HepG2 (cell line): ENCODE measurements around the gene P4HA3. TPM values are rescaled to one million over a fixed set of nuclear protein-coding genes. Genes with fewer than 3 reads are reported as not detected.

ENCODE experiments used
- ATAC-seq: fragments of 200-7000 bp; cut with Tn5 transposase; 3 replicates; pipeline ENCODE4 v1.9.1; 2020; ENCODE audit warnings: mild to moderate bottlenecking, moderate library complexity
- BruUV-seq: library from RNA; stranded (reverse); fragments of 400-500 nt; replicated peaks from 2 replicates; lab custom pipeline; 2021; lab: Mats Ljungman, UMichigan
- CTCF ChIA-PET: fragments of 300-600 bp; formaldehyde crosslinking; extraction: SDS; loops from one replicate; lab custom pipeline; 2021; ENCODE audit warnings: low total read pairs, inconsistent platforms, low intra/inter-chr PET ratio; lab: Yijun Ruan, JAX
- POLR2A ChIA-PET: fragments of 350-600 bp; sonication (Branson Sonifier 250); formaldehyde crosslinking; loops from one replicate; lab custom pipeline; 2020; ENCODE audit warnings: antibody characterized with exemption, inconsistent platforms; lab: Yijun Ruan, JAX
- DNase-seq: peaks from one replicate; pipeline ENCODE4 v3.0.0-alpha.2; 2015; ENCODE audit warnings: low spot score
- FAIRE-seq: peaks from 3 replicates; lab custom pipeline; 2011; peaks lifted over from hg19 to GRCh38; lab: Jason Lieb, UNC
- H2AFZ ChIP-seq: one replicate; pipeline ENCODE4 v1.6.1; 2011; ENCODE audit warnings: low read length, inconsistent platforms
- H3K27ac ChIP-seq: fragments of 300-600 bp; 3 replicates; pipeline ENCODE4 v1.8.0; 2011; ENCODE audit warnings: mixed run types, mild to moderate bottlenecking, mixed read lengths, low read length, inconsistent platforms; ENCODE audit not compliant: insufficient read depth; ENCODE audit errors: extremely low read length
- H3K27me3 ChIP-seq, 2 experiments: fragments of 200-600 bp in 1 of 2; 2 replicates in 1 of 2; 3 replicates in 1 of 2; pipeline versions ENCODE4 v1.6.0 to v1.8.0; 2011; ENCODE audit warnings: low read length in 2 of 2, mild to moderate bottlenecking in 2 of 2, moderate library complexity in 2 of 2, inconsistent platforms in 1 of 2; ENCODE audit not compliant: insufficient read depth in 2 of 2, control insufficient read depth in 1 of 2
- H3K36me3 ChIP-seq, 2 experiments: fragments of 200-600 bp in 1 of 2; replicated peaks in 1 of 2; 2 replicates in 1 of 2; 3 replicates in 1 of 2; pipeline versions ENCODE4 v1.5.1 to v1.8.0; 2011; ENCODE audit warnings: low read length in 2 of 2, inconsistent platforms in 1 of 2; ENCODE audit not compliant: insufficient read depth in 2 of 2, control insufficient read depth in 1 of 2
- H3K4me1 ChIP-seq: 2 replicates; pipeline ENCODE4 v1.5.1; 2012; ENCODE audit warnings: low read length, inconsistent platforms; ENCODE audit not compliant: insufficient read depth
- H3K4me2 ChIP-seq: 2 replicates; pipeline ENCODE4 v1.6.0; 2011; ENCODE audit warnings: low read depth, low read length, inconsistent platforms
- H3K4me3 ChIP-seq, 3 experiments: fragments of 200-600 bp in 1 of 3; sonication (generic), shearing (Covaris generic) in 1 of 3; replicated peaks in 1 of 3; 2 replicates each; pipeline ENCODE4 v1.5.1; 2011 to 2016; ENCODE audit warnings: low read length in 3 of 3, inconsistent platforms in 2 of 3, low read depth in 2 of 3, mild to moderate bottlenecking in 2 of 3, control low read depth in 1 of 3, mixed read lengths in 1 of 3; ENCODE audit not compliant: insufficient read depth in 1 of 3
- H3K79me2 ChIP-seq: one replicate; pipeline ENCODE4 v1.6.1; 2011; ENCODE audit warnings: low read length, inconsistent platforms; ENCODE audit not compliant: insufficient read depth
- H3K9ac ChIP-seq: 2 replicates; pipeline ENCODE4 v1.6.0; 2011; ENCODE audit warnings: mild to moderate bottlenecking, low read depth, low read length, inconsistent platforms; ENCODE audit not compliant: insufficient read depth
- H3K9me3 ChIP-seq: 2 replicates; pipeline ENCODE4 v1.5.1; 2012; ENCODE audit warnings: mild to moderate bottlenecking, low read length
- H4K20me1 ChIP-seq: 2 replicates; pipeline ENCODE4 v1.6.0; 2011; ENCODE audit warnings: inconsistent platforms, mild to moderate bottlenecking, low read length, moderate library complexity; ENCODE audit not compliant: insufficient read depth
- ADNP ChIP-seq: sonication (generic); formaldehyde crosslinking; IDR thresholded peaks from 2 replicates; pipeline ENCODE4 v1.4.0; 2020; ENCODE audit warnings: missing genetic modification reagents
- ASH2L ChIP-seq: fragments of 300-600, 200-600 bp; sonication (generic); IDR thresholded peaks from 2 replicates; pipeline ENCODE4 v1.7.0; 2017; ENCODE audit warnings: low read depth, mild to moderate bottlenecking, moderate library complexity, mixed read lengths, low read length; ENCODE audit not compliant: insufficient read length
- BCL3 ChIP-seq: sonication (generic); formaldehyde crosslinking; IDR thresholded peaks from 2 replicates; pipeline ENCODE4 v1.5.1; 2020; ENCODE audit warnings: mild to moderate bottlenecking, missing genetic modification reagents, moderate library complexity
- BCLAF1 ChIP-seq: fragments of 450-650 bp; IDR thresholded peaks from 2 replicates; pipeline ENCODE4 v1.6.1; 2017; ENCODE audit warnings: mild to moderate bottlenecking
- DMTF1 ChIP-seq: sonication (generic); formaldehyde crosslinking; IDR thresholded peaks from 2 replicates; pipeline ENCODE4 v1.4.0; 2020; ENCODE audit warnings: mild to moderate bottlenecking, missing genetic modification reagents
- GFI1 ChIP-seq: sonication (generic); formaldehyde crosslinking; IDR thresholded peaks from 2 replicates; pipeline ENCODE4 v1.5.0; 2020; ENCODE audit warnings: missing genetic modification reagents, mild to moderate bottlenecking, borderline replicate concordance
- HNF4A ChIP-seq: sonication (generic); formaldehyde crosslinking; IDR thresholded peaks from 2 replicates; pipeline ENCODE4 v1.4.0; 2020; ENCODE audit warnings: missing genetic modification reagents
- NCOA1 ChIP-seq: sonication (generic); formaldehyde crosslinking; IDR thresholded peaks from 2 replicates; pipeline ENCODE4 v1.9.0; 2021; ENCODE audit warnings: missing genetic modification reagents
- PAX8 ChIP-seq: sonication (generic); formaldehyde crosslinking; IDR thresholded peaks from 2 replicates; pipeline ENCODE4 v1.8.0; 2022; ENCODE audit warnings: mild to moderate bottlenecking, missing genetic modification reagents, borderline replicate concordance
- PTBP1 ChIP-seq: fragments of 200-400 bp; formaldehyde crosslinking; IDR thresholded peaks from 2 replicates; pipeline ENCODE4 v1.6.1; 2018; ENCODE audit warnings: low read length, low read depth; ENCODE audit not compliant: poor library complexity, severe bottlenecking
- ZNF143 ChIP-seq: sonication (generic); formaldehyde crosslinking; IDR thresholded peaks from 2 replicates; pipeline ENCODE4 v1.4.0; 2020; ENCODE audit warnings: missing genetic modification reagents
- ZNF432 ChIP-seq: sonication (generic); formaldehyde crosslinking; IDR thresholded peaks from 2 replicates; pipeline ENCODE4 v1.5.0; 2020; ENCODE audit warnings: missing genetic modification reagents, mild to moderate bottlenecking, borderline replicate concordance
- ZNF550 ChIP-seq: sonication (generic); formaldehyde crosslinking; IDR thresholded peaks from 2 replicates; pipeline ENCODE4 v1.4.0; 2020; ENCODE audit warnings: mild to moderate bottlenecking, missing genetic modification reagents, borderline replicate concordance
- ZNF644 ChIP-seq: IDR thresholded peaks from 2 replicates; pipeline ENCODE4 v1.6.1; 2016; ENCODE audit warnings: low read depth
- ZNF713 ChIP-seq: sonication (generic); formaldehyde crosslinking; IDR thresholded peaks from 2 replicates; pipeline ENCODE4 v1.4.0; 2020; ENCODE audit warnings: mild to moderate bottlenecking, missing genetic modification reagents
- ZNF724P ChIP-seq: sonication (generic); formaldehyde crosslinking; IDR thresholded peaks from 2 replicates; pipeline ENCODE4 v1.8.0; 2022; ENCODE audit warnings: missing genetic modification reagents, borderline replicate concordance
- ZZZ3 ChIP-seq: sonication (generic); formaldehyde crosslinking; IDR thresholded peaks from 2 replicates; pipeline ENCODE4 v1.4.0; 2020; ENCODE audit warnings: missing genetic modification reagents, mild to moderate bottlenecking, borderline replicate concordance
- WGBS: methylation state at CpG from one replicate; pipeline ENCODE4 v1.1.6; 2017; ENCODE audit warnings: low lambda C conversion rate; 5-methylcytosine and 5-hydroxymethylcytosine counted together
- in situ Hi-C: cut with HindIII; loops from 2 replicates; pipeline ENCODE4 v1.10.0; 2017; ENCODE audit warnings: low pct_unique_long_range_greater_than_20kb; ENCODE audit not compliant: extremely low pct_ligation_motif_present
- intact Hi-C: fragments of 100-400 bp; cut with micrococcal nuclease; formaldehyde crosslinking; loops from one replicate; pipeline ENCODE4 v1.10.0; 2022; ENCODE audit not compliant: unreplicated experiment
- polyA plus RNA-seq, 8 experiments: library from polyadenylated mRNA; depleted of rRNA in 3 of 8; stranded (reverse) in 7 of 8; unstranded in 1 of 8; fragments of >200 nt; fragmentation: Illumina TruSeq in 4 of 8; extraction: Trizol in 4 of 8; gene quantifications; 2 replicates each; pipeline versions ENCODE4 v1.2.1 to v1.2.3, GENCODE V29; 2011 to 2016; ENCODE audit warnings: low read depth in 4 of 8, missing spikeins in 1 of 8, mixed read lengths in 1 of 8; ENCODE audit not compliant: insufficient read depth in 1 of 8
- total RNA-seq, 5 experiments: library from RNA; depleted of rRNA; stranded (reverse); fragments of >200 nt; fragmentation: Illumina TruSeq; extraction: Trizol; gene quantifications; 2 replicates each; pipeline ENCODE4 v1.2.3, GENCODE V29; 2016; ENCODE audit warnings: low read depth in 1 of 5
- TF ChIP-seq, protein P1 (sequence below): sonication (generic); formaldehyde crosslinking; IDR thresholded peaks from 2 replicates; pipeline ENCODE4 v1.4.0; 2020; ENCODE audit warnings: missing genetic modification reagents

The P4HA3 gene
- total and polyA plus RNA-seq, 2 of the 13 experiments (the other 11 are each of a cell fraction or from before 2014, with no cell fraction given): not detected

- no peaks in the 10 kb centered on the region for H4K20me1 ChIP-seq
- no peak overlapping the region for H2AFZ ChIP-seq
- ChIA-PET CTCF (no interaction called here), POLR2A (no interaction called here)
- in situ Hi-C loops (no loop called here), intact Hi-C loops (no loop called here)
- H3K4me3 ChIP-seq: no peak overlapping the region
- no peak overlapping the region for H3K9ac ChIP-seq
- ATAC-seq (no peak), FAIRE-seq (no peak), DNase-seq (no peak)
- no peaks in the 10 kb centered on the region for H3K27me3 ChIP-seq
- no peak overlapping the region for H3K27ac ChIP-seq
- H3K9me3 ChIP-seq: no peaks in the 10 kb centered on the region
- BruUV-seq: no TSS peak
- no peak overlapping the region for H3K4me2 ChIP-seq
- WGBS: 27% methylated on average over 6 of the region's 6 CpGs
- no peaks in the 10 kb centered on the region for H3K79me2 ChIP-seq
- no peaks in the 10 kb centered on the region for H3K36me3 ChIP-seq
- peaks cover 11% of the 10 kb centered on the region; the same call in 1 of the 2 replicates for H3K4me1 ChIP-seq
- TF ChIP-seq ZNF550 (CRISPR knock-in tag) (no peak), DMTF1 (CRISPR knock-in tag) (no peak), ZNF432 (CRISPR knock-in tag) (no peak), ZZZ3 (CRISPR knock-in tag) (no peak), ADNP (CRISPR knock-in tag) (no peak), BCL3 (CRISPR knock-in tag) (no peak), ZNF713 (CRISPR knock-in tag) (no peak), ZNF724P (no peak), ZNF644 (CRISPR knock-in tag) (0 out of 2 replicates have a peak, but pooled peaks have one; percentile 22), GFI1 (CRISPR knock-in tag) (no peak), ASH2L (no peak), BCLAF1 (no peak), PAX8 (CRISPR knock-in tag) (no peak), HNF4A (CRISPR knock-in tag) (peak; percentile 37), ZNF143 (no peak), NCOA1 (no peak), PTBP1 (no peak)
- TF ChIP-seq, protein P1, sequence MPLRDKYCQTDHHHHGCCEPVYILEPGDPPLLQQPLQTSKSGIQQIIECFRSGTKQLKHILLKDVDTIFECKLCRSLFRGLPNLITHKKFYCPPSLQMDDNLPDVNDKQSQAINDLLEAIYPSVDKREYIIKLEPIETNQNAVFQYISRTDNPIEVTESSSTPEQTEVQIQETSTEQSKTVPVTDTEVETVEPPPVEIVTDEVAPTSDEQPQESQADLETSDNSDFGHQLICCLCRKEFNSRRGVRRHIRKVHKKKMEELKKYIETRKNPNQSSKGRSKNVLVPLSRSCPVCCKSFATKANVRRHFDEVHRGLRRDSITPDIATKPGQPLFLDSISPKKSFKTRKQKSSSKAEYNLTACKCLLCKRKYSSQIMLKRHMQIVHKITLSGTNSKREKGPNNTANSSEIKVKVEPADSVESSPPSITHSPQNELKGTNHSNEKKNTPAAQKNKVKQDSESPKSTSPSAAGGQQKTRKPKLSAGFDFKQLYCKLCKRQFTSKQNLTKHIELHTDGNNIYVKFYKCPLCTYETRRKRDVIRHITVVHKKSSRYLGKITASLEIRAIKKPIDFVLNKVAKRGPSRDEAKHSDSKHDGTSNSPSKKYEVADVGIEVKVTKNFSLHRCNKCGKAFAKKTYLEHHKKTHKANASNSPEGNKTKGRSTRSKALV (CRISPR knock-in tag): no peak
Observed at GRCh38 chr11:74338963-74339362, 27.5 kb upstream of the P4HA3 start.
